Endothelial cell of umbilical vein (primary cell): Measurements from ENCODE around the gene CWF19L2.

Experiments used
- CTCF ChIP-seq, 2 donors: IDR thresholded peaks; 1 replicate in 1 of 2; 2 replicates in 1 of 2; pipeline ENCODE4 v1.5.1; 2011; ENCODE audit warnings: low read length in 2 of 2, mild to moderate bottlenecking in 2 of 2, moderate library complexity in 2 of 2, control low read depth in 1 of 2, inconsistent platforms in 1 of 2, low read depth in 1 of 2; ENCODE audit not compliant: insufficient read depth in 1 of 2; ENCODE audit errors: extremely low read depth in 1 of 2
- EZH2 ChIP-seq: IDR thresholded peaks from 2 replicates; pipeline ENCODE4 v1.6.1; 2012; ENCODE audit warnings: borderline replicate concordance, low read depth, mild to moderate bottlenecking, moderate library complexity, low read length, inconsistent platforms; ENCODE audit not compliant: severe bottlenecking
- FOS ChIP-seq: IDR thresholded peaks from 2 replicates; pipeline ENCODE4 v1.6.1; 2011; ENCODE audit warnings: mild to moderate bottlenecking, low read length, moderate library complexity, borderline replicate concordance; ENCODE audit not compliant: insufficient read depth
- JUN ChIP-seq: IDR thresholded peaks from 2 replicates; pipeline ENCODE4 v1.6.1; 2011; ENCODE audit warnings: borderline replicate concordance, low read depth; ENCODE audit not compliant: insufficient read length, insufficient read depth
- MAX ChIP-seq: IDR thresholded peaks from 2 replicates; pipeline ENCODE4 v1.6.1; 2011; ENCODE audit not compliant: insufficient read depth, insufficient read length
- MYC ChIP-seq: IDR thresholded peaks from one replicate; pipeline ENCODE4 v1.6.1; 2011; ENCODE audit warnings: mild to moderate bottlenecking, low read depth, low read length
- POLR2A ChIP-seq: IDR thresholded peaks from 2 replicates; pipeline ENCODE4 v1.6.1; 2012; ENCODE audit warnings: low read depth, mild to moderate bottlenecking, control low read depth, low read length
- POLR2AphosphoS5 ChIP-seq: IDR thresholded peaks from 2 replicates; pipeline ENCODE4 v1.6.1; 2012; ENCODE audit warnings: low read depth, mild to moderate bottlenecking, control low read depth, low read length, moderate library complexity; ENCODE audit not compliant: insufficient read depth

GRCh38 chr11:107282195-107282594 lies 175.4 kb downstream of the CWF19L2 start:
- TF ChIP-seq EZH2 (no peak), CTCF (IDR thresholded peaks at IDR 0.05; ENCODE audit: extremely low read depth in 1 of 2, insufficient read depth in 1 of 2, low read depth in 1 of 2, low read length in 2 of 2) (no peak), POLR2A (no peak), MAX (no peak), JUN (no peak), POLR2AphosphoS5 (no peak), FOS (no peak), MYC (no peak)
